K562 (cell line): ENCODE measurements around the gene MGAT4B. TPM values are rescaled to one million over a fixed set of nuclear protein-coding genes. Genes with fewer than 3 reads are reported as not detected.

Experiments used
- ATF1 ChIP-seq, 2 experiments: fragments of 450-650 bp in 1 of 2; IDR thresholded peaks; 2 replicates each; pipeline ENCODE4 v1.6.1; 2016; ENCODE audit warnings: missing compliant biosample characterization in 1 of 2, missing genetic modification characterization in 1 of 2
- CHD2 ChIP-seq: IDR thresholded peaks from 2 replicates; pipeline ENCODE4 v1.6.1; 2011; ENCODE audit warnings: low read depth, low read length
- ESRRA ChIP-seq: fragments of 450-650 bp; IDR thresholded peaks from 2 replicates; pipeline ENCODE4 v1.6.1; 2014; ENCODE audit warnings: low read depth, mild to moderate bottlenecking, moderate library complexity, borderline replicate concordance
- ETV6 ChIP-seq, 3 experiments: fragments of 150-350 bp in 1 of 3; sonication (generic) in 1 of 3; formaldehyde crosslinking in 1 of 3; IDR thresholded peaks; 2 replicates each; pipeline versions ENCODE4 v1.6.1 to v1.8.0; 2014 to 2022; ENCODE audit warnings: borderline replicate concordance in 2 of 3, low read depth in 2 of 3, antibody characterized with exemption in 1 of 3, low read length in 1 of 3, mild to moderate bottlenecking in 1 of 3, missing genetic modification reagents in 1 of 3
- FOXA3 ChIP-seq, 2 experiments: fragments of 450-650 bp in 1 of 2; sonication (generic) in 1 of 2; formaldehyde crosslinking; IDR thresholded peaks in 1 of 2; conservative IDR thresholded peaks in 1 of 2; 2 replicates each; pipeline versions ENCODE4 v1.4.0 to v1.8.0; 2020 to 2022; ENCODE audit warnings: mild to moderate bottlenecking in 2 of 2, missing genetic modification reagents in 1 of 2
- IFI16 ChIP-seq: fragments of 250-450 bp; sonication (Bioruptor Pico); IDR thresholded peaks from 2 replicates; pipeline ENCODE4 v2.1.2; 2022; ENCODE audit warnings: mild to moderate bottlenecking, inconsistent platforms
- PCBP2 ChIP-seq: fragments of 200-400 bp; formaldehyde crosslinking; IDR thresholded peaks from 2 replicates; pipeline ENCODE4 v1.6.1; 2018; ENCODE audit warnings: low read length, low read depth, mild to moderate bottlenecking, moderate library complexity; ENCODE audit not compliant: poor library complexity, severe bottlenecking
- SNIP1 ChIP-seq: fragments of 450-650 bp; IDR thresholded peaks from 2 replicates; pipeline ENCODE4 v1.7.1; 2017; ENCODE audit warnings: low read depth, mild to moderate bottlenecking
- SRSF3 ChIP-seq: fragments of 200-400 bp; formaldehyde crosslinking; IDR thresholded peaks from 2 replicates; pipeline ENCODE4 v1.6.1; 2016; ENCODE audit warnings: mild to moderate bottlenecking, low read length, moderate library complexity; ENCODE audit not compliant: insufficient read depth
- ZEB2 ChIP-seq: fragments of 450-650 bp; IDR thresholded peaks from 2 replicates; pipeline ENCODE4 v1.6.1; 2016
- ZNF324 ChIP-seq: fragments of 250-450 bp; sonication (Bioruptor Pico); IDR thresholded peaks from 2 replicates; pipeline ENCODE4 v1.4.0; 2020; ENCODE audit warnings: mild to moderate bottlenecking
- ZNF57 ChIP-seq: fragments of 450-650 bp; formaldehyde crosslinking; IDR thresholded peaks from 2 replicates; pipeline ENCODE4 v1.4.0; 2020; ENCODE audit warnings: mild to moderate bottlenecking, moderate library complexity
- ZNF830 ChIP-seq: fragments of 250-450 bp; sonication (Bioruptor Pico); IDR thresholded peaks from 2 replicates; pipeline ENCODE4 v1.5.0; 2021; ENCODE audit warnings: mild to moderate bottlenecking
- polyA plus RNA-seq, 8 experiments: library from polyadenylated mRNA; depleted of rRNA in 4 of 8; stranded (reverse) in 5 of 8; unstranded in 3 of 8; fragments of >200 nt; fragmentation: Nextera tagmentation in 2 of 8; fragmentation: Illumina TruSeq in 1 of 8; extraction: Ambion mirVana in 2 of 8; extraction: Trizol in 1 of 8; gene quantifications; 2 replicates each; pipeline versions ENCODE4 v1.2.1 to v1.2.3, GENCODE V29; 2011 to 2014; ENCODE audit warnings: inconsistent platforms in 1 of 8, missing spikeins in 1 of 8
- total RNA-seq, 7 experiments: library from RNA; depleted of rRNA in 6 of 7; stranded (reverse); fragments of >200 nt in 6 of 7; fragmentation: Illumina TruSeq in 2 of 7; extraction: Trizol in 2 of 7; gene quantifications; 2 replicates each; pipeline versions ENCODE4 v1.2.1 to v1.2.3, GENCODE V29; 2011 to 2021; ENCODE audit warnings: low replicate concordance in 1 of 7
- TF ChIP-seq, protein P1 (sequence below): sonication (generic); formaldehyde crosslinking; IDR thresholded peaks from 2 replicates; pipeline ENCODE4 v1.5.0; 2020; ENCODE audit warnings: missing genetic modification reagents
- TF ChIP-seq, protein P2 (sequence below): fragments of 250-450 bp; sonication (Bioruptor Pico); IDR thresholded peaks from 2 replicates; pipeline ENCODE4 v1.4.0; 2020
- TF ChIP-seq, protein P3 (sequence below): fragments of 450-650 bp; IDR thresholded peaks from 2 replicates; pipeline ENCODE4 v1.7.1; 2018; ENCODE audit warnings: mild to moderate bottlenecking, low read depth; ENCODE audit not compliant: partially characterized antibody

Gene MGAT4B
- total and polyA plus RNA-seq, 9 of the 15 experiments (the other 6 are each of a cell fraction or from before 2014, with no cell fraction given), result 0.34 to 133 (median 75.4) TPM

DNA sequence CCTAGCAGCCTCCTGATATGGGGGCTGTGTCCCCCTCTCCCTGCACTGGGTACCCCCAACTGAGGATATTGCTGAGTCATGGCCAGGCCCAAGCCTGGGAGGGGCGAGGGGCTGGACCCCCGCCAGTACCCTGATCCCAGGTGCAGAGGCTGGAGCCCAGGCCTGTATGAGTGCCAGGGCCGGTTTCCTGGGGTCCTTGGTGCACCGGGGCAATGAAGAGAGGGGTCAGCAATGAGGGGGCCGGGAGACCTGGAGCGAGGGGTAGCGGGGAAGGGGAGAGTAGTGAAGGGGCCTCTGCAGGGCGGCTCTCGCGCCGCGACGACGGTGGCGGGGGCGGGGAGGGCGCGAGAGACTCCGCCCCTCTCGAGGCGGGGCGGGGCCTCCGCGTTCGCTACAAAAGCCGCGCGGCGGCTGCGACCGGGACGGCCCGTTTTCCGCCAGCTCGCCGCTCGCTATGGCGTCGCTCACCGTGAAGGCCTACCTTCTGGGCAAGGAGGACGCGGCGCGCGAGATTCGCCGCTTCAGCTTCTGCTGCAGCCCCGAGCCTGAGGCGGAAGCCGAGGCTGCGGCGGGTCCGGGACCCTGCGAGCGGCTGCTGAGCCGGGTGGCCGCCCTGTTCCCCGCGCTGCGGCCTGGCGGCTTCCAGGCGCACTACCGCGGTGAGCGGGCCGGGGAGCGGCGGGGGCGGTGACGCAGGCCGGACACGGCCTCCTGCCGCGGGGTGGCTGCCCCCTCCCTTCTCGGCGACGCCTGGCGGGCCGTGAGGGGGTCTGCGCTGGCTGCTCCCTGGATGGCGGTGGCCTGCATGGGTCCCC, 14.0 kb upstream of the MGAT4B start, which contains the start of gene SQSTM1 (continued):
- TF ChIP-seq IFI16 (no peak), SRSF3 (no peak), ATF1 (CRISPR knock-in tag; IDR thresholded peaks at IDR 0.05) (no peak), ATF1 (tag; IDR thresholded peaks at IDR 0.05) (peak; percentile 81; the same call in 1 of the 2 replicates), FOXA3 (CRISPR knock-in tag; conservative IDR thresholded peaks at IDR 0.05 in 1 of 2, IDR thresholded peaks at IDR 0.05 in 1 of 2) (no peak), ZEB2 (no peak), ZNF830 (CRISPR knock-in tag) (no peak), ZNF324 (CRISPR knock-in tag) (no peak), ZNF57 (CRISPR knock-in tag) (no peak), ESRRA (peak; percentile 44; the same call in 1 of the 2 replicates), SNIP1 (no peak), PCBP2 (no peak), CHD2 (no peak; the same call in 1 of the 2 replicates), ETV6 (IDR thresholded peaks at IDR 0.05; ENCODE audit: borderline replicate concordance in 1 of 2, low read depth in 2 of 2, low read length in 1 of 2) (no peak), ETV6 (CRISPR knock-in tag; IDR thresholded peaks at IDR 0.05; ENCODE audit: borderline replicate concordance) (no peak)
- TF ChIP-seq, protein P1, sequence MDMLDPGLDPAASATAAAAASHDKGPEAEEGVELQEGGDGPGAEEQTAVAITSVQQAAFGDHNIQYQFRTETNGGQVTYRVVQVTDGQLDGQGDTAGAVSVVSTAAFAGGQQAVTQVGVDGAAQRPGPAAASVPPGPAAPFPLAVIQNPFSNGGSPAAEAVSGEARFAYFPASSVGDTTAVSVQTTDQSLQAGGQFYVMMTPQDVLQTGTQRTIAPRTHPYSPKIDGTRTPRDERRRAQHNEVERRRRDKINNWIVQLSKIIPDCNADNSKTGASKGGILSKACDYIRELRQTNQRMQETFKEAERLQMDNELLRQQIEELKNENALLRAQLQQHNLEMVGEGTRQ (CRISPR knock-in tag), result no peak
- TF ChIP-seq, protein P2, sequence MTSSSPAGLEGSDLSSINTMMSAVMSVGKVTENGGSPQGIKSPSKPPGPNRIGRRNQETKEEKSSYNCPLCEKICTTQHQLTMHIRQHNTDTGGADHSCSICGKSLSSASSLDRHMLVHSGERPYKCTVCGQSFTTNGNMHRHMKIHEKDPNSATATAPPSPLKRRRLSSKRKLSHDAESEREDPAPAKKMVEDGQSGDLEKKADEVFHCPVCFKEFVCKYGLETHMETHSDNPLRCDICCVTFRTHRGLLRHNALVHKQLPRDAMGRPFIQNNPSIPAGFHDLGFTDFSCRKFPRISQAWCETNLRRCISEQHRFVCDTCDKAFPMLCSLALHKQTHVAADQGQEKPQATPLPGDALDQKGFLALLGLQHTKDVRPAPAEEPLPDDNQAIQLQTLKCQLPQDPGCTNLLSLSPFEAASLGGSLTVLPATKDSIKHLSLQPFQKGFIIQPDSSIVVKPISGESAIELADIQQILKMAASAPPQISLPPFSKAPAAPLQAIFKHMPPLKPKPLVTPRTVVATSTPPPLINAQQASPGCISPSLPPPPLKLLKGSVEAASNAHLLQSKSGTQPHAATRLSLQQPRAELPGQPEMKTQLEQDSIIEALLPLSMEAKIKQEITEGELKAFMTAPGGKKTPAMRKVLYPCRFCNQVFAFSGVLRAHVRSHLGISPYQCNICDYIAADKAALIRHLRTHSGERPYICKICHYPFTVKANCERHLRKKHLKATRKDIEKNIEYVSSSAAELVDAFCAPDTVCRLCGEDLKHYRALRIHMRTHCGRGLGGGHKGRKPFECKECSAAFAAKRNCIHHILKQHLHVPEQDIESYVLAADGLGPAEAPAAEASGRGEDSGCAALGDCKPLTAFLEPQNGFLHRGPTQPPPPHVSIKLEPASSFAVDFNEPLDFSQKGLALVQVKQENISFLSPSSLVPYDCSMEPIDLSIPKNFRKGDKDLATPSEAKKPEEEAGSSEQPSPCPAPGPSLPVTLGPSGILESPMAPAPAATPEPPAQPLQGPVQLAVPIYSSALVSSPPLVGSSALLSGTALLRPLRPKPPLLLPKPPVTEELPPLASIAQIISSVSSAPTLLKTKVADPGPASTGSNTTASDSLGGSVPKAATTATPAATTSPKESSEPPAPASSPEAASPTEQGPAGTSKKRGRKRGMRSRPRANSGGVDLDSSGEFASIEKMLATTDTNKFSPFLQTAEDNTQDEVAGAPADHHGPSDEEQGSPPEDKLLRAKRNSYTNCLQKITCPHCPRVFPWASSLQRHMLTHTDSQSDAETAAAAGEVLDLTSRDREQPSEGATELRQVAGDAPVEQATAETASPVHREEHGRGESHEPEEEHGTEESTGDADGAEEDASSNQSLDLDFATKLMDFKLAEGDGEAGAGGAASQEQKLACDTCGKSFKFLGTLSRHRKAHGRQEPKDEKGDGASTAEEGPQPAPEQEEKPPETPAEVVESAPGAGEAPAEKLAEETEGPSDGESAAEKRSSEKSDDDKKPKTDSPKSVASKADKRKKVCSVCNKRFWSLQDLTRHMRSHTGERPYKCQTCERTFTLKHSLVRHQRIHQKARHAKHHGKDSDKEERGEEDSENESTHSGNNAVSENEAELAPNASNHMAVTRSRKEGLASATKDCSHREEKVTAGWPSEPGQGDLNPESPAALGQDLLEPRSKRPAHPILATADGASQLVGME (CRISPR knock-in tag), result no peak
- TF ChIP-seq, protein P3, sequence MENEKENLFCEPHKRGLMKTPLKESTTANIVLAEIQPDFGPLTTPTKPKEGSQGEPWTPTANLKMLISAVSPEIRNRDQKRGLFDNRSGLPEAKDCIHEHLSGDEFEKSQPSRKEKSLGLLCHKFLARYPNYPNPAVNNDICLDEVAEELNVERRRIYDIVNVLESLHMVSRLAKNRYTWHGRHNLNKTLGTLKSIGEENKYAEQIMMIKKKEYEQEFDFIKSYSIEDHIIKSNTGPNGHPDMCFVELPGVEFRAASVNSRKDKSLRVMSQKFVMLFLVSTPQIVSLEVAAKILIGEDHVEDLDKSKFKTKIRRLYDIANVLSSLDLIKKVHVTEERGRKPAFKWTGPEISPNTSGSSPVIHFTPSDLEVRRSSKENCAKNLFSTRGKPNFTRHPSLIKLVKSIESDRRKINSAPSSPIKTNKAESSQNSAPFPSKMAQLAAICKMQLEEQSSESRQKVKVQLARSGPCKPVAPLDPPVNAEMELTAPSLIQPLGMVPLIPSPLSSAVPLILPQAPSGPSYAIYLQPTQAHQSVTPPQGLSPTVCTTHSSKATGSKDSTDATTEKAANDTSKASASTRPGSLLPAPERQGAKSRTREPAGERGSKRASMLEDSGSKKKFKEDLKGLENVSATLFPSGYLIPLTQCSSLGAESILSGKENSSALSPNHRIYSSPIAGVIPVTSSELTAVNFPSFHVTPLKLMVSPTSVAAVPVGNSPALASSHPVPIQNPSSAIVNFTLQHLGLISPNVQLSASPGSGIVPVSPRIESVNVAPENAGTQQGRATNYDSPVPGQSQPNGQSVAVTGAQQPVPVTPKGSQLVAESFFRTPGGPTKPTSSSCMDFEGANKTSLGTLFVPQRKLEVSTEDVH, result peak; percentile 18
